GM13976 (cell line): ENCODE data around the gene SSNA1.
A peak's percentile ranks its signal among the peaks of the same experiment; 100 is the strongest.

Experiments
- DNase-seq: peaks from one replicate; pipeline ENCODE4 v3.0.0; 2012; ENCODE audit warnings: low spot score
- CTCF ChIP-seq: IDR thresholded peaks from 2 replicates; pipeline ENCODE4 v1.5.1; 2012; ENCODE audit warnings: borderline replicate concordance, mild to moderate bottlenecking; ENCODE audit not compliant: insufficient read depth; ENCODE audit errors: extremely low read depth, missing control alignments, control extremely low read depth
- in situ Hi-C: fragments of 300-500 bp; cut with MboI; formaldehyde crosslinking; loops from one replicate; pipeline ENCODE4 v1.12.0; 2022; ENCODE audit warnings: low sequenced_read_pairs, mixed read lengths, inconsistent platforms; ENCODE audit not compliant: unreplicated experiment

The SSNA1 gene

DNA sequence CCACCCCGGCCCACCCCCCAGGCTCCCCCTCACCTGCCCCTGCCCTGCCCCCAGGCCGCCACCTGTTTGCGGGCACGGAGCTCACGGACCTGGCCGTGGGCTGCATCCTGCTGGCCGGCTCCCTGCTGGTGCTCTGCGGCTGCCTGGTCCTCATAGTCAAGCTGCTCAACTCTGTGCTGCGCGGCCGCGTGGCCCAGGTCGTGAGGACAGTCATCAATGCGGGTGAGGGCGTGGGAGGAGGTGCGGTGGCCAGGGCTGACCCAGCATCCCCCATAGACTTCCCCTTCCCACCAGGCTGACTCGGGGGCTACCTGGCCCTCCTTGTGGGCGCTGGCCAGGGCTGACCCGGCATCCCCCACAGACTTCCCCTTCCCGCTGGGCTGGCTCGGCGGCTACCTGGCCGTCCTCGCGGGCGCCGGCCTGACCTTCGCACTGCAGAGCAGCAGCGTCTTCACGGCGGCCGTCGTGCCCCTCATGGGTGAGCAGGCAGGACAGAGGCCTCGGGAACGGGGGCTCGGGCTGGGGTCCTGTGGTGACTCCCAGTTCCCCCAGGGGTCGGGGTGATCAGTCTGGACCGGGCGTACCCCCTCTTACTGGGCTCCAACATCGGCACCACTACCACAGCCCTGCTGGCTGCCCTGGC lies 45.7 kb downstream of the SSNA1 start:
- in situ Hi-C loops, result no loop called here
- no peak for DNase-seq
- no peak for TF ChIP-seq CTCF

DNA sequence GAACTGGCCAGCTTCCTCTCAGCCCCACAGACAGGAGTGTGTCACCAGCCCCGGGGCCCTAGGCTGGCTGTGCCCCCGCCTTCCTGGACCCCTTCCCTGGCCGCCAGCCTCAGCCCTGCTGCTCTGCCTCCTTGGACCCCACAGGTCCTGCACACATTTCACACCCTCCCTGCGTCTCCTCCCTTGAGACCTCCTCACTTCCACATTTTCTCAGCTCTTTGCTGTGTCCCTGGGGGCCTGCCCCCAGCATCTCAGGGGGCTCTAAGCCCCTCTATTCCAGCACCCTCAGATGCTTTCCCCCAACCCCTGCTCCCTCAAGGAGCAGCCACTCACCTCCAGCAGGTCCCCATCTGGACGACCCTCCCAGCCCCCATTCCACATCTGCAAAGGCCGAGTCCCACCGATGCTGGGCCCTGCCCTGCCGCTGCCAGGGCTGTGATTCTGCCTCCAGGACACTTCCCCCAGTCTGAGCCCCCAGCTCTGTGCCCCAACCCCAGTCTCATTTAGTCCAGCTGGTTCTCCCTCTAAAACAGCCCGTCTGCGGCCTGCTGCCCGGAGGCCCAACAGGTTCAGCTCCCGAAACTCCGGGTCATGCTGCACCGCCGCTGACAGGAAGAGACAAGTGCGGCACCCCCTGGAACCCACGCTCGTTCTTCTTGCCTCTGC lies 46.4 kb downstream of the SSNA1 start:
- in situ Hi-C loops, result no loop called here
- TF ChIP-seq CTCF, result no peak
- no peak for DNase-seq

- in situ Hi-C loops, result no loop called here
Measured at GRCh38 chr9:137235424-137236237, 47.2 kb downstream of the SSNA1 start.

DNA sequence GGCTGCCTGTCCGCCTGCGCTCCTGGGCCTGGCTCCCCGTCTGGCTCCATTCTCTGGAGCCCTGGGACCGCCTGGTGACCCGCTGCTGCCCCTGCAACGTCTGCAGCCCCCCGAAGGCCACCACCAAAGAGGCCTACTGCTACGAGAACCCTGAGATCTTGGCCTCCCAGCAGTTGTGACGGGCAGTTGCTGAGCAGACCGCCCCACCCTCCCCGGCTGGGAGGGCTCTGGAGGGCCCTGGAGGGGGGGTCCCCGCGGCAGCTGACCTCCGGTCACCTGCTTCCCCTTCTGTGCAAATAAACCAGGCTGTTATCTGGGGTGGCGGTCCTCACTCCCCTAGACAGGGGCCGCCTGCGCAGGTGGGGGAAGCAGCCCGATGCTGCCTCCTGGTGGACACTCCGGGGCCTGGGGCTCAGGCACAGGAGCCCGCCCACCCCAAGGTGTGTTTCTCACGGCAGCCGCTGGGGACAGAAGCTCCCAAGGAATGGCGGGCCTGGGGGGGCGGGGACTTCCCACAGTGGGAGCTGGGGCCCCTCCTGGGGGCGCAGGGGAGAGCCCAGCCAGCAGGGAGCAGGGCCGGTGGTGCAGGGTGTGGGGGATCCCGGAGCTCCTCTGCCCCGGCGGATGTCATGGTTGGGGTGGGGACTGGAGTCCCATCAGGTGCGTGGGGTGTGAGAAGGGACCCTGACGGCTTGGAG lies 47.9 kb downstream of the SSNA1 start:
- peak; percentile 97 for DNase-seq
- peak; percentile 100 for TF ChIP-seq CTCF
- in situ Hi-C loops, result no loop called here

More at GRCh38 chr9:137235424-137236237, 47.2 kb downstream of the SSNA1 start:
- no peak for DNase-seq
- no peak for TF ChIP-seq CTCF

DNA sequence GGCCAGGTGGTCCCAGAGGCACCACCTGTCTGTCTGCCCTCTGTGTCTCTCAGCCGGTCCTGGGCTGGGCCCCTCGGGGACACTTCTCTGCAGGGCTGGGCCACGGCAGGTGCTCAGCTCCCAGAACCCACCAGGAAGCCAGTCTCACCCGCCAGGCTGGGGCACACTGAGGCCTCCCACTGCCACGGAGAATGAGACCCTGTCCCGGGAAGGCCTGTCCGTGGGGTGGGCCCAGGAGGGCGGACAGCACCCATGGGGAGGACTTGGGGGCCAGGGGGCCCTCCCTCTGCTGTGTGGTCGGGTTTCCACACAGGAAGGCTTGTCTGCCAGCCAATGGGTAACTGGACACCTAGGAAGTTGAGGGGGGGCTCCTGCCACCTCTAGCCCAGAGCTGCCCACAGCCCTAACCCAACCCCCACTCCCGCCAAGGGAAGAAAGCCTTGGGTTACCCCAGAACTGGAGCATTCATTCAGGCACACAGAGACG lies 48.5 kb downstream of the SSNA1 start:
- no peak for TF ChIP-seq CTCF
- in situ Hi-C loops, result no loop called here
- no peak for DNase-seq
